Measurements from ENCODE around the gene MYO7B.

Gene MYO7B

GRCh38 chr2:127651971-127652550 lies 116.6 kb downstream of the MYO7B start:
- no peak for DNase-seq

GRCh38 chr2:127652786-127653357 lies 117.4 kb downstream of the MYO7B start:
- DNase-seq, result no peak

- DNase-seq, result no peak
Measured at GRCh38 chr2:127653421-127654083, 118.1 kb downstream of the MYO7B start.

- DNase-seq, result no peak
Measured at GRCh38 chr2:127654084-127654837, 118.8 kb downstream of the MYO7B start.

GRCh38 chr2:127654838-127655175 lies 119.3 kb downstream of the MYO7B start:
- DNase-seq, result no peak

- DNase-seq, result no peak
Measured at GRCh38 chr2:127655209-127656073, 120.0 kb downstream of the MYO7B start.

- DNase-seq, result no peak
Measured at GRCh38 chr2:127656569-127657231, 121.2 kb downstream of the MYO7B start.

- no peak for DNase-seq
Measured at GRCh38 chr2:127657232-127657595, 121.7 kb downstream of the MYO7B start.

- no peak for DNase-seq
Measured at GRCh38 chr2:127658146-127658545, 122.7 kb downstream of the MYO7B start.

- DNase-seq, result no peak
Measured at GRCh38 chr2:127658641-127659407, 123.3 kb downstream of the MYO7B start.

GRCh38 chr2:127659408-127660290 lies 124.2 kb downstream of the MYO7B start:
- DNase-seq, result no peak

GRCh38 chr2:127660291-127660578 lies 124.8 kb downstream of the MYO7B start:
- DNase-seq, result no peak

- no peak for DNase-seq
Measured at GRCh38 chr2:127661072-127661649, 125.7 kb downstream of the MYO7B start.

- no peak for DNase-seq
Measured at GRCh38 chr2:127661949-127662510, 126.5 kb downstream of the MYO7B start.

GRCh38 chr2:127662937-127663565 lies 127.6 kb downstream of the MYO7B start:
- DNase-seq, result no peak

GRCh38 chr2:127663566-127664064 lies 128.1 kb downstream of the MYO7B start:
- DNase-seq, result no peak

GRCh38 chr2:127664065-127664894 lies 128.8 kb downstream of the MYO7B start:
- no peak for DNase-seq

GRCh38 chr2:127664895-127665225 lies 129.4 kb downstream of the MYO7B start:
- DNase-seq, result no peak
